ENCODE data around the gene GRID1.

- TF ChIP-seq CTCF (IDR thresholded peaks at IDR 0.05): no peak
- no peak for TF ChIP-seq POLR2A (IDR thresholded peaks at IDR 0.05)
Observed at GRCh38 chr10:85950921-85951320, 415.7 kb downstream of the GRID1 start.
